ENCODE results near the gene NRXN2.

NRXN2 gene

GRCh38 chr11:64696045-64696444 is 27.0 kb downstream of the NRXN2 start:
- H3K4me3 ChIP-seq (replicated peaks; ENCODE audit: low read depth, low read length) = no peak overlapping the region
- TF ChIP-seq, protein P1, sequence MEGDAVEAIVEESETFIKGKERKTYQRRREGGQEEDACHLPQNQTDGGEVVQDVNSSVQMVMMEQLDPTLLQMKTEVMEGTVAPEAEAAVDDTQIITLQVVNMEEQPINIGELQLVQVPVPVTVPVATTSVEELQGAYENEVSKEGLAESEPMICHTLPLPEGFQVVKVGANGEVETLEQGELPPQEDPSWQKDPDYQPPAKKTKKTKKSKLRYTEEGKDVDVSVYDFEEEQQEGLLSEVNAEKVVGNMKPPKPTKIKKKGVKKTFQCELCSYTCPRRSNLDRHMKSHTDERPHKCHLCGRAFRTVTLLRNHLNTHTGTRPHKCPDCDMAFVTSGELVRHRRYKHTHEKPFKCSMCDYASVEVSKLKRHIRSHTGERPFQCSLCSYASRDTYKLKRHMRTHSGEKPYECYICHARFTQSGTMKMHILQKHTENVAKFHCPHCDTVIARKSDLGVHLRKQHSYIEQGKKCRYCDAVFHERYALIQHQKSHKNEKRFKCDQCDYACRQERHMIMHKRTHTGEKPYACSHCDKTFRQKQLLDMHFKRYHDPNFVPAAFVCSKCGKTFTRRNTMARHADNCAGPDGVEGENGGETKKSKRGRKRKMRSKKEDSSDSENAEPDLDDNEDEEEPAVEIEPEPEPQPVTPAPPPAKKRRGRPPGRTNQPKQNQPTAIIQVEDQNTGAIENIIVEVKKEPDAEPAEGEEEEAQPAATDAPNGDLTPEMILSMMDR (IDR thresholded peaks at IDR 0.05; ENCODE audit: low read length, missing control alignments) = no peak

GRCh38 chr11:64695548-64695947 is 27.4 kb downstream of the NRXN2 start:
- no peak overlapping the region for H3K4me3 ChIP-seq (replicated peaks; ENCODE audit: low read depth, low read length)
- TF ChIP-seq, protein P1 (IDR thresholded peaks at IDR 0.05; ENCODE audit: low read length, missing control alignments) = no peak
- DNase-seq (ENCODE audit: low read depth) = no peak

More at GRCh38 chr11:64696045-64696444, 27.0 kb downstream of the NRXN2 start:
- no peak for DNase-seq (ENCODE audit: low read depth)

- H3K4me3 ChIP-seq (replicated peaks; ENCODE audit: low read depth, low read length) = no peak overlapping the region
- TF ChIP-seq, protein P1 (IDR thresholded peaks at IDR 0.05; ENCODE audit: low read length, missing control alignments) = no peak
- DNase-seq (ENCODE audit: low read depth) = no peak
Observed at GRCh38 chr11:64694821-64695365, 28.1 kb downstream of the NRXN2 start.

- TF ChIP-seq, protein P1 (IDR thresholded peaks at IDR 0.05; ENCODE audit: low read length, missing control alignments) = no peak
- H3K4me3 ChIP-seq (replicated peaks; ENCODE audit: low read depth, low read length) = no peak overlapping the region
- no peak for DNase-seq (ENCODE audit: low read depth)
Observed at GRCh38 chr11:64694026-64694755, 28.8 kb downstream of the NRXN2 start.

GRCh38 chr11:64692764-64693331 is 30.1 kb downstream of the NRXN2 start:
- no peak overlapping the region for H3K4me3 ChIP-seq (replicated peaks; ENCODE audit: low read depth, low read length)
- DNase-seq (ENCODE audit: low read depth) = no peak
- TF ChIP-seq, protein P1 (IDR thresholded peaks at IDR 0.05; ENCODE audit: low read length, missing control alignments) = no peak

GRCh38 chr11:64691543-64691942 is 31.5 kb downstream of the NRXN2 start:
- DNase-seq (ENCODE audit: low read depth) = no peak
- H3K4me3 ChIP-seq (replicated peaks; ENCODE audit: low read depth, low read length) = no peak overlapping the region
- TF ChIP-seq, protein P1 (IDR thresholded peaks at IDR 0.05; ENCODE audit: low read length, missing control alignments) = no peak

All from fibroblast of pulmonary artery (primary cell).